ENCODE measurements around the gene HLA-DPB1.

DNA sequence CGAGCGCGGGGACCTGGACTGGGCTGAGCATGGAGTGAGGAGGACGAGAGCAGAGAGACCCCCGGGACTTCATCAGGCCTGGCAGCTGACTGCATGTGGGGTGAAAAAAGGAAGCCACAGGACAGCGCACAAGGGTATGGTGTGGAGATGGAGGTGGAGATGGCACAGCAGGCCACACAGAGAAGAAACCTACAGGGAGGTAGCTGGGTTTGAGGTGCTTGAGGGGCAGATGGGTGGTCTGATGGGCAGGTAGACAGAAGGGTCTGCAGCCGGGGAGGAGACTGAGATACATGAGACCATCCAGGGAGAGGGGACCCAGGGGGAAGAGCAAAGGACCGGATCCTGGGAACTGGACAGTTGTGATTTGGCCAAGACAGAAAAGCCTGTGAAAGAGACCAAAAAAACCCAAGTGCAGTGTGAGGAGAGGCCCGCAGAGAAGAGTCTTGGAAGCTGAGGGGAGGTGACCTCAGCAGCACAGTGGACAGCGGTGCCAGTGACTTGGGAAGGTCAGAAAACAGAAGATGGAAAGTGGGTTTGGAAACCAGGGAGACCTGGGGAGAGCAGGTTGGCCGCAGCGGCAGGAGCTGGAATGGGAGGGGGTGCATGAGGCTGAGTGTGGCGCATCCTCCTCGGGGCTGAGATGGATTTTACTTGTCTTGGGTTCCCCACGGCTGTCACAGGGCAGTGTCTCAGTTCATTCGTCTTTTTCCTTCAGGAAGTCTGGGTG is 5.5 kb downstream of the HLA-DPB1 start:
- TF ChIP-seq, protein P1, sequence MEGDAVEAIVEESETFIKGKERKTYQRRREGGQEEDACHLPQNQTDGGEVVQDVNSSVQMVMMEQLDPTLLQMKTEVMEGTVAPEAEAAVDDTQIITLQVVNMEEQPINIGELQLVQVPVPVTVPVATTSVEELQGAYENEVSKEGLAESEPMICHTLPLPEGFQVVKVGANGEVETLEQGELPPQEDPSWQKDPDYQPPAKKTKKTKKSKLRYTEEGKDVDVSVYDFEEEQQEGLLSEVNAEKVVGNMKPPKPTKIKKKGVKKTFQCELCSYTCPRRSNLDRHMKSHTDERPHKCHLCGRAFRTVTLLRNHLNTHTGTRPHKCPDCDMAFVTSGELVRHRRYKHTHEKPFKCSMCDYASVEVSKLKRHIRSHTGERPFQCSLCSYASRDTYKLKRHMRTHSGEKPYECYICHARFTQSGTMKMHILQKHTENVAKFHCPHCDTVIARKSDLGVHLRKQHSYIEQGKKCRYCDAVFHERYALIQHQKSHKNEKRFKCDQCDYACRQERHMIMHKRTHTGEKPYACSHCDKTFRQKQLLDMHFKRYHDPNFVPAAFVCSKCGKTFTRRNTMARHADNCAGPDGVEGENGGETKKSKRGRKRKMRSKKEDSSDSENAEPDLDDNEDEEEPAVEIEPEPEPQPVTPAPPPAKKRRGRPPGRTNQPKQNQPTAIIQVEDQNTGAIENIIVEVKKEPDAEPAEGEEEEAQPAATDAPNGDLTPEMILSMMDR (IDR thresholded peaks at IDR 0.05) = no peak
- no peak for TF ChIP-seq POLR2A (IDR thresholded peaks at IDR 0.05)
